ENCODE data around the gene POLL. TPM values are rescaled to one million over a fixed set of nuclear protein-coding genes. Genes with fewer than 3 reads are reported as not detected.
A peak's percentile ranks its signal among the peaks of the same experiment; 100 is the strongest.

Gene POLL
- total RNA-seq, 1 experiment from 2014 or later, result 32.0 TPM

DNA sequence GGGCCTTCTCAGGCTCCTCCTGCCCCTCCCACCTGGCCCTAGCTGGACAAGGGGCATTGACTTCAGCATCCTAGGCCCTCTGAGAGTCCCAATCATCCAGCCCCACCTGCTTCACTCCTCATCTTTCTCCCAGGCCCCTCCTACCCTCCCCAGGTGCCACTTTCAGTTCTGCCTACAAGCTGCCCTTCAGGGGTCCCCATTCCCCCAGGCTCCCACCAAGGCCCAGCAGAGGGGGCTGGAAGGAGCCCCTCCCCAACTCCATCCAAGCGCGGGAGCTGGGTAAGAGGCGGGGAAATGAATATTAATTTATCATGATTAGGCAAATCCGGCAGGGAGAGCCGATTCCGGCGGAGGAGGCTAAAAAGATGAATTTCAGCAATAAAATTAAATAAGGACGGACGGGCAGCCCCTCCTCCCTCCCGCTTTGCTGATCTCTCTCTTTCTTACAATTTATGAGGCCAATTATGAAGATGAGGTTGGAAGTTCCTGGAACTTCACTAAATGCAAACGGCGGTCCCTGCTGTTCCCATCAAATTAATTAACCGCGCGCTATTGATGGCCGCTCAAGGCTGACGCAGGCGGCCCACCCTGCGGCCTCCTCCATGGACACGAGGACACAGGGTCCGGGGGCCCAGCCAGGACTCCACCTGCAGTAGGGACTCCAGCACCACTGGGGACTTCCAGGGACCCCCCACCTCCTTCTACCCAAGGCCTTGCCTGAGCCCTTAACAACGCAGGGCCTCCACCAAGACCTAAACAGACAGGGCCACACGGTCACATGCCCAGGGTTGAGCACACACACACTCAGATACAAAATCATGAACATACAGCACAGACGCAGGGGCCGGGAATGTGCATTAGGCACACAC lies 13.9 kb downstream of the POLL start:
- DNase-seq (ENCODE audit: low spot score), result no peak

DNA sequence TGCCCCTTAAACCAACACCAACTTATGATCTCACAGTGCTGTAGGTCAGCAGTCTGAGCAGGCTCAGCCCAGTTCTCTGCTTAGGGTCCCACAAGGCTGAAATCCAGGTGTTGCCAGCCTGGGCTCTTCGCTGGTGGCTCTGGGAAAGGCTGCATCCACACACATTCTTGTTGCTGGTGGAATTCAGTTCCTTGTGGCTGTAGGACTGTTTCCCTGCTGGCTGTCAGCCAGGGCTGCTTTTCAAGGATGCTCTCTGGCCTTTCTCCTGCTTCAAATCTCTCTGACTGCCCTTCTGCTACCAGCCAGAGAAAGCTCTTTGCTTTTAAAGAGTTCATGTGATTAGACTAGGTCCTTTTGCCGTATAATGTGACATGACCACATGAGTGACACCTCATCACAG lies 15.3 kb downstream of the POLL start:
- no peak for DNase-seq (ENCODE audit: low spot score)

DNA sequence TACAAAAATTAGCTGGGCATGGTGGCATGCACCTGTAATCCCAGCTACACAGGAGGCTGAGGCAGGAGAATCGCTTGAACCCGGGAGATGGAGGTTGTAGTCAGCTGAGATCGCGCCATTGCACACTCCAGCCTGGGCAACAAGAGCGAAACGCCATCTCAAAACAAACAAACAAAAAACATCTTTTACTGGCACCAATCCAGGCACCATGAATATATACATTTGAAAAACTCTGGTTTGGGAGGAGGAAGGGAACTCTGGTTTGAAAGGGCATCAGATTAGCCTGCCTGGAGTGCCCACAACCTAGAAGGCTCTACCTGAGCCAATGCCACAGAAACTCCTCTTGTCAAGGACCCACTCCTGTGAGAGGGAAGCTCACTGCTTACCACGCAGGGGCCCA lies 15.9 kb downstream of the POLL start:
- DNase-seq (ENCODE audit: low spot score), result no peak

DNA sequence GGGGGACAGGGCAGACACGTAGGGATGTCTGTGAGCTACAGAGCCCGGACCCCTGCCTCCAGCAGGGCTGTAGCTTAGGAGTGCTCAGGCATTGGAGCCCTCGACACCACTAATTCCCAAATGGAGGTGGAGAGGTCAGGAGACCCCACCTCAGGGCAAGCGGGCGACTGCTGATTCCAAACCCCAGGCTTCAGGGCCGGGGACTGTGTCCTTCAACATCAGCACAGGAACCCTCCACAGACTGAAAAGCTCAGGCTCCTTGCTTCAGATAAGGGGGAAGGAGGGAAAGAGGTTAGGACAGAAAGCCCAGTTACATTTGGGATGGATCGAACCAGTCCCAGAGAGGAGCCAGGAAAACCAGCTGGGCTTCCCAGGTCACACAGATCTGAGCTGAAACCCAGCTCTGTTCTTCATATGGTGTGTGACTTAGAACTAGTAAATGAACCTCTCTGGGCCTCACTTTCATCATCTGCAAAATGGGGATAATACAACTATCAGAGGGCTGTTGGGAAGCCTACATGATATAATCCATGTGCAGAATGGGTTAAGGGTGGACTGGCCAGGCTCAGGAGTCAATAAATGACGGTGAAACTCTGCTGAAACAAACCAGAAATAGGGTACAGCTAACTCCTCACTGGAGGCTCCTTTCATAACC lies 16.7 kb downstream of the POLL start:
- DNase-seq (ENCODE audit: low spot score), result no peak

DNA sequence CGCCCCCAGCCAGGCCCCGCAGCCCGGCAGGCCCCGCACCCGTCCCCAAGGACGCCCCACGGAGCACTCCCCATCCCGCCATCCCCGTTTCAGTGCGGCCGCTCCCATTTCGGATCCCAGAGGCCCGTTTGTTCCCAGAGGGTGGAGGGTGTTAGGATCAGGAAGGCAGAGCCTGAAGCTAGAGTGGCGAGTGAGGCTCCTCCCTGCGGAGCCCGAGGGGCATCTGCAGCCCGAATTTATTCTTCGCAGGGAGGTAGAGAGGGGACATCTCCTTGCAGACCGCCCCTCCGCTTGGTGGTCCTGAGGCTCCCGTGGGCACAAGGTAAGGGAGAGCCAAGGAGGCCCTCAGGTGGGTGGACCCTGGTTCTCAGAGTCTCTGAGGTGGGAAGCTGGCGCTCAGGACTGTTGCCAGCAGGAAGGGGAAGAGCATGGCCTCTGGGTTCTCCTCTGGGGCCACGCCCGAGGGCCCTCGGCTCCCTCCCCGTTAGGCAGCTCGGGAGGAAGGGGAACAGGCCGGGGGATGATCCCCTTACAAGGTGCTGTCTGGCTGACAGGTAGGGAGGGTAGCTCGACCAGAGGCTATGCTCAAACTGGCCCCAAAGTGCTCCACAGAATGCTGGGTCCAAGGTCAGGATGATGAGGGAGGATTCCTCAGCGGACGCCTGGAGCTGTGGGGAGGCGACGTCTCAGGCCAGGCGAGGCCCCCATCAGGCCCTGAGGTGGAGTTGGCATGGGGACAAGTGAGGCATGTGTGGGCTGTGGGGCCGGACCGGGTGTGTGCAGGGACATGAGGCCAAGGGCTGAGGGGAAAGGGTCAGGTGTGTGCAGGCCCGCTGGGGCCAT lies 17.4 kb downstream of the POLL start:
- no peak for DNase-seq (ENCODE audit: low spot score)

DNA sequence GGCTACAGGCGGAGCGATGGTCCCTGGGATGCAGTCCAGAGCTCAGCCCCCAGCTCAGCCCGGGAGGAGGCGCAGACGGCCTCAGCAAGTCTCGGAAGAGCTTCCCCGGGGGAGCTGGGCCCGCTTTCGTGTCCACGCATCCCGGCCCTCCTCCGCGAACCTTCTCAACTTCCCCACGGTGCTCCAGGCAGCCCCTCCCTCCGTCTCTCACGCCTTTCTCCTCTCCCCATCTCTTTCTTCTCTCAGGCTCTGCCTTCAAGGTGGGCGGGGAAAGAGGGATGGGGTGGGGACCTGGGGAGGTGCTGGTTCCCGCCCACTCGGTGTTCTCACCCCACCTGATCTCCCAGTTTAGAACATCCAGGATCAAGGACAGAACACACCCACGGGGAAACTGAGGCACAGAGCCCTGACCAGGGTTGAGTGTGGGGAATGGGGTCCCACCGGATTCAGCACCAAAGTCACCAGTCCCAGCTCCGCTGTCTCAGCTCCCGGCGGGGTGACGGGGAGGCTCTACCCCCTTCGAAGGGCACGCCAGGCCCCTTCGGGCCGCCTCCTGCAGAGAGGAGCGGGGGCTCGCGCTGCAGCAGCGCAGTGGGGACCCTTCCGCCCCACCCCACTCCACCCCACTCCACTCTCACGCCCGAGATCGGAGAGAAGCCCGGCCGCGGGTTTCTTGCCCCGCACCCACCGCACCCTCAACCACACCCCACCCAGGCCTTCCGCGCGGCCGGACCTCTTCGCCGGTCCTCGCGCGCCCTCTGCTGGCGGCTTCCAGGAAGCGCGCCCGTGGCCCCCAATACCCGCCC lies 18.2 kb downstream of the POLL start:
- peak; percentile 70 for DNase-seq (ENCODE audit: low spot score)

DNA sequence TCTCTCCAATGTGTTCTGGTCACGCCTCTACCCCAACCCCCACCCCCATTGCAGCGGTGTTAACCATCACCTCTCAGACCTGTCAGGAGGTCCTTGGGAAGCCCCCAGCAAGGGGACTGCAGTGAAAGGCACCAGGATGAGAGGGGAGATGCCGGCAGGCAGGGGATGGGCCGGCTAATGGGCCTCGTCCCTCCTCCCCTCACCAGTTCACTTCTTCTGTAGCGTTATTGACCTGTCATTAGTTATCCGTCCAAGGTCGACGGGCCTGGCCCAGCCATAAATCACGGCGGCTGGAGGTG lies 18.8 kb downstream of the POLL start:
- DNase-seq (ENCODE audit: low spot score), result no peak

DNA sequence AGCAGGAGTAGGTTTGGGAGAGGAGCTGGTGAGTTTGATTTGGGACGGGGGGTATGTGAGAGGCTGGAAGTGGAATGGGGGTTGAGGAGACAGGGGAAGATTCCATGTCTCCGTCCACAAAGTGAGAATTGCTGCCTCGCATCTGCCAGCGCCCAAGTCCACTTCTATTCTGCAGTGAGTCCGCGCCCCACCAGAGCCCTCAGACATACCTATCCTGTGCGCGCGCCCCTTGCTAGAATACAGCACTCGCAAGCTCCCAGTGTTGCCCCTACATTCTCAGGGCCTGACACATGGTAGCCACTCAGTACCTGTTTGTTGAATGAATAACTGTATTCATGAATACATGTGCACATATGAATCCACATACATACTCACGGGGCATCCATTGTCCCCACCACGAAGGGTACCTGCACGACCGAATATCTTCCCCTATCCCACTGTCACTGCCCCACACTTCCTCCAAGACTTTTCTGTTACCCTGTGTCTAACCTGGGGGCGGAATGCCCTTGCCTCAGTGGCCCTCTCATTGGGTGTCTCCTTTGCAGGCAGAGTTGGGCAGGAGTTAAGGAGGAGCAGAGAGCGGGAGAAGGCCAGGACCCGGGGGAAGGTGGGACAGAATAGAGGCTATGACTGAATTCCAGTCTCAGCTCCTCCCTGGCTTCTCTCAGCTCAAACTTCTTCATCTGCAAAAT lies 19.9 kb downstream of the POLL start:
- no peak for DNase-seq (ENCODE audit: low spot score)

DNA sequence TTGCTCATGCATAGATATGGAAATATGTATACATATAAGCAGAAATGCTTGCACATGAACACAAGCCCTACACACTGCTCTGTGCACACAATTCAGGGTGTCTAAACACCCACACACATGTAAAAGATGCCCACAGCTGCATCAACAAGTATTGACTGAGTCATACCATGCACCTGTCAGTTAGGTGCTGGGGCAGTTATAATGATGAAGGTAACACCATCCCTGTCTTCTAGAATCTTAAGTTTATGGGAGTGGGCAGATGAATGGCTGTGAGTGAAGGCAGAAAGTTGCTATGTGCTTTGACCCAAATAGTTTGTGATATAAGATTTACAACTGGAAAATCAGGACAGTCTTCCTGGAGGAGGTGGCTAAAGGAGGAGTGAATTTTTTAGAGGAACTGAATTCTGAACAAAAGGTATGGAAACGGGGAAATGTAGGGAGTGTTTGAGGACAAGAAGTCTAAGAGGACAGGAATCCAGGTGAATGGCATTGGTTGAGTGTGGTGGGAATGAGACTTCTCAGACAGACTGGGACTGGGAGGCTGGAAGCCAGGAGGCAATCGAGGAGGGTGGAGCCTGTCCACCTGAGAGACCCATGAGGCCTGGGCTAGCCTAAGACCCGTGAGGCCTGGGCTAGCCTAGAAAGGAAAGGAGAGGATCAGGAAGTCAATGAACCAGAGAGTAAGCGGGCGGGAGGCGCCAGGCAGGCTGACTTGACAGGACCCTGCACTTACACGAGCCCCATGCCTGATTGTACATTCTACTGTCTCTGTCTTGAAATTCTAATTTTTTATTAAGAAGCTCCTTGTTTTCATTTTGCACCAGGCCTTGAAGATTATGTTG lies 20.7 kb downstream of the POLL start:
- no peak for DNase-seq (ENCODE audit: low spot score)

DNA sequence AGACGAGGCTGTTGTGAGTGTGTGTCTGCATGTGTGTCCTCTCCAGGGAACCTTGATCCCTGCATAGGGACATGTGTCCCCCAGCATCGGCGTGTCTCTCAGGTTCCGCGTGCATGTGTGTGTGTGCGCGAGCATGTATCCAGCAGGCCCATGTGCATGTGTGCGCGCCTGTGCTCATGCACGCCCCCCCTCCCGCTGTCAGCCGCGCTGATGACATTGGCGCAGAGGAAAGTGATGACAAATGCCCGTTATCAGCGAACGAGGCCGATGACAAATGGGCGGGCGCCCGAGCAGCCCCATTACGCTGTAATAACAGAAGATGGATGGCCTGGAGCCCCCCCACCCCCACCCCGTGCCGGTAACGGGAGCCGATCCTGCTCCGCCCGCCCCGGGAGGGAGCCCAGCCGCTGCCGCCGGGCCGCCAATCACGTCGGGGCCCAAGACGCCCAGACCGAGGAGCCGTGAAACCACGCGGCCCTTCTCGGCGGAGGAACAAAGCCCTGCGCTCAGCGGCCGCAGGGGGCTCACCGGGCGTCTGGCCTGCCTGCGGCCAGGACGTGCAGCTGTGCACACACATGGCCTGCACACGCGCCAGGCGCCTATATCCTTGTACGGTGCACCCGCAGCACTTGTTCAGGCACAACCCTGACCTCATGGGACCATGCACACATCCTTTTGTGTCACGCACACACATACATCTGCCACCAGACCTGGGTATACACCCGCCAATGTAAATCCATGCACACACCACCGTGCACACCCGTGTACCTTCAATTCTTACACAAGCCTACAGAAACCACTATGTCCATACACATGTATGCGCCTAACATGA lies 21.5 kb downstream of the POLL start:
- no peak for DNase-seq (ENCODE audit: low spot score)

DNA sequence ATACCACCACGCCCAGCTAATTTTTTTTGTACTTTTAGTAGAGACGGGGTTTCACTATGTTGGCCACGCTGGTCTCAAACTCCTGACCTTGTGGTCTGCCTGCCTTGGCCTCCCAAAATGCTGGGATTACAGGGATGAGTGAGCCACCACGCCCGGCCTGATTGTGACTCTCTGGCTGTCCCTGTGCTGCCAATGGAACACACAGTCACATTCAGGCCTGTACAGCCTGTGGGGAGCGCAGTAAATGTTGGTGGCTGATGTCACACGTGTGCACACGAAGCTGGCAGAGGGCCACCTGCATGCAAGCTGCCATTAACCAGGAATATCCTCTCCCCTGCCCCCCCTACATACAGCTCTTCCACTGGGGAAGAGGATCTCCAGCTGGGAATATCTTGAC lies 22.1 kb downstream of the POLL start:
- DNase-seq (ENCODE audit: low spot score), result no peak

DNA sequence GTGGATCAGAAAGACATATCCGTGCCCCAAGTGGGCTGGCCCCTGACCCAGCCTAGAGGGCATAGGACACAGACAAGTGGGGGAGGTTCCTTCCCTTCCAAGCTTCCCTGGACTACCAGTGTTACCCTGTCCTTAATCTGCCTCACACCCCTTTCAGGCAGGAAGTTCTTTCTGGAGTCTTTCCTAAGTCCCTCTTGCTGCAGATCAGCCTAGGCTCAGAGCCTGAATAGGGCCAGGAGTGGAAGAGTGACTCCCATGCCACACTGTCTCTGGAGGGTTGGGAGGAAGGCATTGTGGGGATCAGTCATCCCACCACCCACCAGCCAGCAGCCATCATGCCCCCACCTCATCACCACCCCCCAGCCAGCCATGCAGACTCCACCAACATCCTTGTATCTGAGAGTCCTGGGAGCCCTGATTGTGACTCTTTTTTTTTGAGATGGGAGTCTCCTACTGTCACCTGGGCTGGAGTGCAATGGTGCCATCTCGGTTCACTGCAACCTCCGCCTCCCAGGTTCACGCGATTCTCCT lies 22.6 kb downstream of the POLL start:
- no peak for DNase-seq (ENCODE audit: low spot score)

DNA sequence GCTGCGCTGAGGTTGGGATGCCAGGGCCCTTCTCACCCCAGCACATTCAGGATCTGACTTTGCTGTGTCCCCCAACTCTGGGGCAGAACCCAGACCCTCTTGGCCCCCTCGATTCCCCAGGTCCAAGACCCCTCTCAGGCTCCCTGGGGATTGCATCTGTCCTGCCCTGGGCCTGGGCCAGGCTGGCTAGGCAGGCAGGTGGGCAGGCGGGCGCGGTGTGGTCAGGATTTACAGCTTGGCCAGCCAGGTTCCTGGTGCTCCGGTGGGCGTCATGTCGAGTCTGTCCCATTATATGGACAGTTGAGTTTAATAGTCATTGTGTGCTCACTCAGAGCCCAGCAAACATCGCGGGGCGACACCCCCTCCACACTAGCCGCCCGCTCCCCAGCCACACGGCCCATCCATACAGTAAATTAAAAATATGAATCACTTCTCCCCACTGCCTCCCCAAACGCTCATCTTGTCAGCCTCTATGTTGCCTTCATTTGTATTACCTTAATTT lies 23.5 kb downstream of the POLL start:
- DNase-seq (ENCODE audit: low spot score), result no peak

DNA sequence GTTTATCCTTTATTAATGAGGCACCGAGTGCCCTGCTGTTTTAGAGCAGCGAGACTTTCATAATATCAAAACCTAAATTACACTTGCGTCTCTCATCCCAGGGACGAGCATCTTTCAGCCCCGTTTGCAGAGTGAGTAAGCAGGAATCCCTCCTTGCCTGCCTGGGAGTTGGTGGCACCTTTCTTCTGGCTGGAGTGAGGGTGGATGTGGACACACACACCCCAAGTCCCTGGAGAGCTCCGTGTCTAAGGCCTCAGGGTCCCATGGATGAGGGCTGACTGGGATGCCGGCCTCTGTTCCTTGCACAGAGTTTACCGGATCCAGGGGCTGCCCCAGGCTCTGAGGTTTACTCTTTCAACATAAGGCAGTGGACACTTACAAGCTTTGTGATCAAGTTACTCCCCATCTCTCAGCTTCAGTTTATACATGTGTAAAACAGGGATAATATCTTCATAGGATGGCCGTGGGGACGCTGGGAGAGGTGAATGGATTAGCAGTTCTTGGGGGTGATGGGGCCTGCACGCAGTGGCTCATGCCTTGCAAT lies 24.5 kb downstream of the POLL start:
- DNase-seq (ENCODE audit: low spot score), result no peak

DNA sequence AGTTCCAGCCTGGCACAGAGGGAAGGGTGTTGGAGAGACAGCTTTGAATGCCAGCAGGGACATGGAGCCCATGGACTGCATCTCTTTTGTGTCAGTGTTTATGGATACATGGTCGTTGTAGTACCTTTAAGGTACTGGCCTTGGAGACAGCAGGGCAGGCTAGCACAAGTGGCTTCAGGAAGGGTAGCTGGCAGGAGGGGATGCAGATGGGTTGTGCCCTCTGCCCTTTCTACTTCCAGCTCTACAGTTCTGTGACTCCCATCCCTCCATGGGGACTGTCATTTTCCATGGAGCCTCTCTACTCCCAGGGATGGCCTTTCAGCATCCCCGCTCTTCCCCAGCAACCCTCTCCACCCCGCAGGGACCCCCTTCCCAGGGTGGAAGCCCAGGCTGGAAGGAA lies 25.1 kb downstream of the POLL start:
- DNase-seq (ENCODE audit: low spot score), result no peak

DNA sequence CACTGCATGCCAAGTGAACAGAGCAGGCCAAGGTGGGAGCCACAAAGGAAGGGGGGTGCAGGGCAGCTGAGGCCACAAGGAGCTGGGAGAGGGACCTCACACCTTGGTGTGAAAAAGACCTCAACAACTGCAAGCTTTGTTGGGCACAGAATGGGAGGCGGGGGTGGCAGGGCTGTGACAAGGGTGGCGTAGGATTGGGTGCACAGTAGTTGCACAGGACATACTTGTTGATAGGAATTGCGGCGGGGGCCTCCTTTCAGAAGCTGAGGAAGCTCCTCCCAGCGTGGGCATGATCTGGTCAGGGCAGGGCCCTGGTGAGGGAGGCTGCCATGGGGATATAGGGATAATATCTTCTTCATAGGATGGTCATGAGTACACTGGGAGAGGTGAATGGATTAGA lies 25.8 kb downstream of the POLL start:
- DNase-seq (ENCODE audit: low spot score), result no peak

DNA sequence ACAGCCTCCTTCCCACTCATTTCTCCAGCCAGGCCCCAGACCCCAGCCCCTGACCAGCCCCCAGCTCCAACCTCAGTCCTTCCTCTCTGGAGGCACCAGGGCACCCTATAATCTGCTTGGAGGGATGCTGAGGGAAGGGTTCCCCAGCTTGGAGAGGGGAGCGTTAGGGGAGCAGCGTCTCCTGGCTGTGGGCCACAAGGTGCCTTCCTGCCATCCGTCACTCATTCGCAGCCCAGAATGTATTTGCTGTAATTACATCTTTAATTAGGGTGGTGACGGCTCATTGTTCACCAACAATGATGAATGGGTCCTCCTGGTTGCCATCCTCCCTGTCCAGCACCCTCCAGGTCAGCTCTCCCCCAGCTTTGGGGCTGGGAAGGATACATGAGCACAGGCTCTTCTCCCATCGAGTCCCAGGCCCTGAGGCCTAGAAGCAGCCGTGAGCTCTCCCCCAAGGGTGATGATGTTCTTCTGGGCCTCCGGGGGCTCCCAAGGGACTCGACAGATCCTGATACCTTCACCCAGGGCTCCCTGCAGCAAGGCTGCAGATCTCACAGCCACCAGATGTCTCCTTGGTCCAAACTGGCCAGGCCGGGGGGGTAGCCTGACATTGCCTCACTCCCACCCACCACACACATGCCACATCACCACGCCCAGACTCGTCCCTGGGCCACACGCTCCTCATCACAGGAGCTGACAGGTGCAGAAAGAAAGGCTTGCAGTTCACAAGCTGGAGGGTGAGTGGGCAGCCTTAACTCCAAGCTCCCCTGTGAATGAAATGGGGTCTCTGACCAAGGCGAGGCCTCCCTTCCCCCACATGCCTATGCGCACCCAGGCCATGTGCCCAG lies 26.8 kb downstream of the POLL start:
- DNase-seq (ENCODE audit: low spot score), result no peak
